SK-N-SH treated with all-trans-retinoic acid at 6 μM for 48 hours (cell line): ENCODE data around the gene KSR2.

ENCODE experiments used
- ATAC-seq: fragments of 200-7000 bp; cut with Tn5 transposase; 3 replicates; pipeline ENCODE4 v1.9.1; 2020; ENCODE audit warnings: mild to moderate bottlenecking, moderate library complexity
- ARNTL ChIP-seq: fragments of 450-650 bp; formaldehyde crosslinking; IDR thresholded peaks from 2 replicates; pipeline ENCODE4 v1.5.0; 2020; ENCODE audit warnings: low read depth, mild to moderate bottlenecking, moderate library complexity, borderline replicate concordance
- BACH2 ChIP-seq: fragments of 250-450 bp; sonication (Bioruptor Pico); IDR thresholded peaks from 2 replicates; pipeline ENCODE4 v1.9.0; 2021; ENCODE audit warnings: mild to moderate bottlenecking, borderline replicate concordance
- CSDC2 ChIP-seq: fragments of 250-450 bp; sonication (Bioruptor Pico); IDR thresholded peaks from 2 replicates; pipeline ENCODE4 v1.5.0; 2020; ENCODE audit warnings: mild to moderate bottlenecking, moderate library complexity
- CSRNP3 ChIP-seq: fragments of 250-450 bp; sonication (Bioruptor Pico); IDR thresholded peaks from 2 replicates; pipeline ENCODE4 v1.5.1; 2021; ENCODE audit warnings: mild to moderate bottlenecking, moderate library complexity
- ESRRG ChIP-seq: fragments of 250-450 bp; sonication (Bioruptor Pico); IDR thresholded peaks from 2 replicates; pipeline ENCODE4 v1.6.1; 2021; ENCODE audit warnings: mild to moderate bottlenecking
- GLIS3 ChIP-seq: fragments of 250-450 bp; sonication (Bioruptor Pico); IDR thresholded peaks from 2 replicates; pipeline ENCODE4 v1.5.0; 2020; ENCODE audit warnings: mild to moderate bottlenecking, moderate library complexity
- ISL1 ChIP-seq: fragments of 250-450 bp; sonication (Bioruptor Pico); IDR thresholded peaks from 2 replicates; pipeline ENCODE4 v2.1.2; 2022; ENCODE audit warnings: mild to moderate bottlenecking, moderate library complexity
- OSR1 ChIP-seq: fragments of 250-450 bp; sonication (Bioruptor Pico); IDR thresholded peaks from 2 replicates; pipeline ENCODE4 v1.8.0; 2022; ENCODE audit warnings: moderate library complexity, mild to moderate bottlenecking, inconsistent platforms
- PATZ1 ChIP-seq: fragments of 250-450 bp; sonication (Bioruptor Pico); IDR thresholded peaks from 2 replicates; pipeline ENCODE4 v1.8.0; 2020; ENCODE audit warnings: mild to moderate bottlenecking, moderate library complexity, borderline replicate concordance
- POU6F1 ChIP-seq: fragments of 250-450 bp; sonication (Bioruptor Pico); IDR thresholded peaks from 2 replicates; pipeline ENCODE4 v1.8.0; 2021; ENCODE audit warnings: low read depth, mild to moderate bottlenecking, moderate library complexity, borderline replicate concordance
- PPARA ChIP-seq: fragments of 250-450 bp; sonication (Bioruptor Pico); IDR thresholded peaks from 2 replicates; pipeline ENCODE4 v1.5.0; 2020; ENCODE audit warnings: mild to moderate bottlenecking, borderline replicate concordance
- RARB ChIP-seq: fragments of 250-450 bp; sonication (Bioruptor Pico); IDR thresholded peaks from 2 replicates; pipeline ENCODE4 v1.8.0; 2021; ENCODE audit warnings: mild to moderate bottlenecking, moderate library complexity
- SNAI2 ChIP-seq: fragments of 250-450 bp; sonication (Bioruptor Pico); IDR thresholded peaks from 2 replicates; pipeline ENCODE4 v1.5.0; 2020; ENCODE audit warnings: mild to moderate bottlenecking, moderate library complexity
- TCF4 ChIP-seq: fragments of 250-450 bp; sonication (Bioruptor Pico); IDR thresholded peaks from 2 replicates; pipeline ENCODE4 v1.8.0; 2021; ENCODE audit warnings: mild to moderate bottlenecking, moderate library complexity, borderline replicate concordance
- TOX ChIP-seq: fragments of 250-450 bp; sonication (Bioruptor Pico); IDR thresholded peaks from 2 replicates; pipeline ENCODE4 v1.8.0; 2021; ENCODE audit warnings: mild to moderate bottlenecking, moderate library complexity, borderline replicate concordance
- TSHZ2 ChIP-seq: fragments of 250-450 bp; sonication (Bioruptor Pico); IDR thresholded peaks from 2 replicates; pipeline ENCODE4 v1.5.0; 2020; ENCODE audit warnings: mild to moderate bottlenecking, moderate library complexity
- ZC3H10 ChIP-seq: fragments of 250-450 bp; sonication (Bioruptor Pico); IDR thresholded peaks from 2 replicates; pipeline ENCODE4 v1.5.1; 2021; ENCODE audit warnings: mild to moderate bottlenecking, moderate library complexity
- ZFP3 ChIP-seq: fragments of 250-450 bp; sonication (Bioruptor Pico); IDR thresholded peaks from 2 replicates; pipeline ENCODE4 v1.5.0; 2020; ENCODE audit warnings: mild to moderate bottlenecking, moderate library complexity
- ZFP30 ChIP-seq: fragments of 450-650 bp; formaldehyde crosslinking; IDR thresholded peaks from 2 replicates; pipeline ENCODE4 v1.5.0; 2022; ENCODE audit warnings: mild to moderate bottlenecking, moderate library complexity
- ZNF565 ChIP-seq: fragments of 450-650 bp; formaldehyde crosslinking; conservative IDR thresholded peaks from 2 replicates; pipeline ENCODE4 v1.5.0; 2020; ENCODE audit warnings: low read depth, mild to moderate bottlenecking, moderate library complexity
- ZNF70 ChIP-seq: fragments of 450-650 bp; formaldehyde crosslinking; IDR thresholded peaks from 2 replicates; pipeline ENCODE4 v1.5.0; 2020; ENCODE audit warnings: mild to moderate bottlenecking, moderate library complexity
- ZNF8 ChIP-seq: fragments of 450-650 bp; formaldehyde crosslinking; IDR thresholded peaks from 2 replicates; pipeline ENCODE4 v1.5.0; 2020; ENCODE audit warnings: mild to moderate bottlenecking, moderate library complexity

The KSR2 gene

GRCh38 chr12:117589021-117589420 lies 379.8 kb downstream of the KSR2 start:
- TF ChIP-seq ARNTL (no peak), ESRRG (CRISPR knock-in tag) (no peak), PPARA (CRISPR knock-in tag) (no peak), TSHZ2 (CRISPR knock-in tag) (no peak), POU6F1 (CRISPR knock-in tag) (no peak), BACH2 (CRISPR knock-in tag) (no peak), SNAI2 (CRISPR knock-in tag) (no peak), OSR1 (no peak), TOX (CRISPR knock-in tag) (no peak), ZC3H10 (CRISPR knock-in tag) (no peak), ZFP3 (CRISPR knock-in tag) (no peak), PATZ1 (CRISPR knock-in tag) (no peak), CSDC2 (CRISPR knock-in tag) (no peak), ZNF70 (CRISPR knock-in tag) (no peak), ISL1 (CRISPR knock-in tag) (no peak), ZNF8 (CRISPR knock-in tag) (no peak), CSRNP3 (CRISPR knock-in tag) (no peak), ZFP30 (CRISPR knock-in tag) (no peak), TCF4 (no peak), ZNF565 (CRISPR knock-in tag) (no peak)
- ATAC-seq, result no peak

- peak; percentile 77 for ATAC-seq
- TF ChIP-seq ZFP3 (CRISPR knock-in tag) (no peak), RARB (no peak), TSHZ2 (CRISPR knock-in tag) (no peak), ESRRG (CRISPR knock-in tag) (no peak), BACH2 (CRISPR knock-in tag) (no peak), ZNF565 (CRISPR knock-in tag) (no peak), GLIS3 (CRISPR knock-in tag) (no peak), ISL1 (CRISPR knock-in tag) (no peak), ARNTL (no peak), ZC3H10 (CRISPR knock-in tag) (no peak), ZNF70 (CRISPR knock-in tag) (no peak), ZNF8 (CRISPR knock-in tag) (no peak), SNAI2 (CRISPR knock-in tag) (no peak), PPARA (CRISPR knock-in tag) (no peak), CSRNP3 (CRISPR knock-in tag) (no peak), TOX (CRISPR knock-in tag) (no peak)
Observed at GRCh38 chr12:117587631-117588287, 381.0 kb downstream of the KSR2 start.
